H9 (cell line): ENCODE data around the gene KLK6. TPM values are rescaled to one million over a fixed set of nuclear protein-coding genes. Genes with fewer than 3 reads are reported as not detected.

ENCODE experiments used
- DNase-seq: peaks from one replicate; pipeline ENCODE4 v3.0.0-alpha.2; 2017
- H2AFZ ChIP-seq: one replicate; pipeline ENCODE4 v1.6.1; 2013; ENCODE audit warnings: mild to moderate bottlenecking, low read length, control low read depth, moderate library complexity
- H2AK5ac ChIP-seq: 2 replicates; pipeline ENCODE4 v1.6.1; 2013; ENCODE audit warnings: low read length, control low read depth, mixed read lengths; ENCODE audit not compliant: insufficient read length
- H2BK120ac ChIP-seq: one replicate; pipeline ENCODE4 v1.6.1; 2013; ENCODE audit warnings: low read depth, mild to moderate bottlenecking, low read length, control low read depth, inconsistent platforms; ENCODE audit not compliant: poor library complexity, severe bottlenecking
- H2BK12ac ChIP-seq: 2 replicates; pipeline ENCODE4 v1.6.1; 2013; ENCODE audit warnings: low read length, control low read depth, mixed read lengths, low read depth; ENCODE audit not compliant: insufficient read length
- H2BK15ac ChIP-seq: 2 replicates; pipeline ENCODE4 v1.6.1; 2013; ENCODE audit warnings: low read depth, low read length, control low read depth
- H2BK20ac ChIP-seq: one replicate; pipeline ENCODE4 v1.6.1; 2013; ENCODE audit warnings: low read depth, mild to moderate bottlenecking, low read length, control low read depth, inconsistent platforms; ENCODE audit not compliant: poor library complexity, severe bottlenecking
- H2BK5ac ChIP-seq: 2 replicates; pipeline ENCODE4 v1.6.1; 2013; ENCODE audit warnings: low read length, control low read depth, mixed read lengths; ENCODE audit not compliant: insufficient read length
- H3K14ac ChIP-seq: 2 replicates; pipeline ENCODE4 v1.6.1; 2013; ENCODE audit warnings: low read length, control low read depth; ENCODE audit not compliant: insufficient read depth
- H3K18ac ChIP-seq: 2 replicates; pipeline ENCODE4 v1.6.1; 2013; ENCODE audit warnings: low read depth, mild to moderate bottlenecking, mixed read lengths, low read length, control low read depth; ENCODE audit not compliant: insufficient read length
- H3K23ac ChIP-seq: 2 replicates; pipeline ENCODE4 v1.6.1; 2013; ENCODE audit warnings: low read length, control low read depth, mixed read lengths, low read depth; ENCODE audit not compliant: insufficient read length
- H3K23me2 ChIP-seq: 2 replicates; pipeline ENCODE4 v1.6.1; 2013; ENCODE audit warnings: low read depth, mild to moderate bottlenecking, mixed read lengths, low read length, control low read depth; ENCODE audit not compliant: insufficient read length, poor library complexity, severe bottlenecking
- H3K27ac ChIP-seq: 2 replicates; pipeline ENCODE4 v1.5.1; 2013; ENCODE audit warnings: low read length, control low read depth, mixed read lengths, low read depth; ENCODE audit not compliant: insufficient read length
- H3K27me3 ChIP-seq: 2 replicates; pipeline ENCODE4 v1.6.1; 2013; ENCODE audit warnings: low read length, control low read depth, inconsistent platforms; ENCODE audit not compliant: insufficient read depth
- H3K4ac ChIP-seq: 2 replicates; pipeline ENCODE4 v1.6.1; 2013; ENCODE audit warnings: low read depth, mild to moderate bottlenecking, control low read depth, inconsistent platforms, low read length, moderate library complexity
- H3K4me1 ChIP-seq: 2 replicates; pipeline ENCODE4 v1.6.1; 2013; ENCODE audit warnings: low read length, control low read depth, inconsistent platforms; ENCODE audit not compliant: insufficient read depth
- H3K4me2 ChIP-seq: 2 replicates; pipeline ENCODE4 v1.6.1; 2013; ENCODE audit warnings: low read length, control low read depth, mixed read lengths; ENCODE audit not compliant: insufficient read length, insufficient read depth
- H3K56ac ChIP-seq: 2 replicates; pipeline ENCODE4 v1.6.1; 2013; ENCODE audit warnings: low read depth, mild to moderate bottlenecking, mixed read lengths, low read length, control low read depth; ENCODE audit not compliant: insufficient read length
- H3K79me1 ChIP-seq: 2 replicates; pipeline ENCODE4 v1.6.1; 2013; ENCODE audit warnings: low read depth, mild to moderate bottlenecking, moderate library complexity, low read length, control low read depth, inconsistent platforms; ENCODE audit not compliant: insufficient read depth, poor library complexity, severe bottlenecking
- H3K79me2 ChIP-seq: 2 replicates; pipeline ENCODE4 v1.6.1; 2013; ENCODE audit warnings: low read length, control low read depth, inconsistent platforms; ENCODE audit not compliant: insufficient read depth
- H3K9ac ChIP-seq: 2 replicates; pipeline ENCODE4 v1.6.1; 2013; ENCODE audit warnings: low read length, control low read depth, mixed read lengths; ENCODE audit not compliant: insufficient read length; ENCODE audit errors: extremely low read depth
- H3K9me3 ChIP-seq: one replicate; pipeline ENCODE4 v1.6.1; 2013; ENCODE audit warnings: low read depth, low read length, inconsistent platforms; ENCODE audit not compliant: control insufficient read depth
- H3T11ph ChIP-seq: one replicate; pipeline ENCODE4 v1.6.1; 2013; ENCODE audit warnings: mild to moderate bottlenecking, low read length, control low read depth, inconsistent platforms
- H4K20me1 ChIP-seq: one replicate; pipeline ENCODE4 v1.6.1; 2013; ENCODE audit not compliant: control insufficient read depth, insufficient read length, insufficient read depth
- H4K5ac ChIP-seq: 2 replicates; pipeline ENCODE4 v1.6.1; 2013; ENCODE audit warnings: low read depth, mild to moderate bottlenecking, mixed read lengths, low read length, control low read depth; ENCODE audit not compliant: insufficient read length
- H4K8ac ChIP-seq: replicated peaks from 2 replicates; pipeline ENCODE4 v1.6.1; 2013; ENCODE audit warnings: low read length, control low read depth, mixed read lengths, low read depth; ENCODE audit not compliant: insufficient read length
- H4K91ac ChIP-seq: 2 replicates; pipeline ENCODE4 v1.6.1; 2013; ENCODE audit warnings: low read depth, mild to moderate bottlenecking, moderate library complexity, mixed read lengths, low read length, control low read depth; ENCODE audit not compliant: insufficient read length
- H3K27ac Mint-ChIP-seq, 3 experiments: 2 replicates in 2 of 3; 3 replicates in 1 of 3; pipeline ENCODE4 v1.8.0; 2020 to 2021; ENCODE audit warnings: mixed read lengths in 3 of 3, mild to moderate bottlenecking in 1 of 3, moderate library complexity in 1 of 3
- H3K27me3 Mint-ChIP-seq: 2 replicates; pipeline ENCODE4 v1.8.0; 2021; ENCODE audit warnings: low read depth, mild to moderate bottlenecking, moderate library complexity, mixed read lengths
- H3K36me3 Mint-ChIP-seq, 3 experiments: 2 replicates in 2 of 3; 3 replicates in 1 of 3; pipeline ENCODE4 v1.8.0; 2020 to 2021; ENCODE audit warnings: low read depth in 3 of 3, mixed read lengths in 3 of 3; ENCODE audit not compliant: insufficient read depth in 1 of 3
- H3K4me1 Mint-ChIP-seq, 2 experiments: 2 replicates each; pipeline ENCODE4 v1.8.0; 2020; ENCODE audit warnings: mixed read lengths in 2 of 2
- H3K4me3 Mint-ChIP-seq, 2 experiments: 2 replicates in 1 of 2; 3 replicates in 1 of 2; pipeline ENCODE4 v1.8.0; 2020 to 2021; ENCODE audit warnings: mild to moderate bottlenecking in 2 of 2, mixed read lengths in 2 of 2, moderate library complexity in 1 of 2
- H3K9me3 Mint-ChIP-seq, 2 experiments: 2 replicates in 1 of 2; 3 replicates in 1 of 2; pipeline ENCODE4 v1.8.0; 2020; ENCODE audit warnings: mild to moderate bottlenecking in 2 of 2, mixed read lengths in 2 of 2, moderate library complexity in 1 of 2
- CTCF ChIP-seq: fragments of 200-600 bp; sonication (generic); conservative IDR thresholded peaks from 3 replicates; pipeline ENCODE4 v1.8.0; 2021; ENCODE audit warnings: antibody characterized with exemption, mild to moderate bottlenecking
- WGBS: extraction: QIAGEN DNeasy Blood & Tissue Kit; methylation state at CpG from one replicate; pipeline ENCODE4 v1.1.7; 2013; ENCODE audit warnings: missing lambda C conversion rate, low lambda C conversion rate, mixed read lengths; ENCODE audit not compliant: insufficient read length; ENCODE audit errors: extremely low coverage; 5-methylcytosine and 5-hydroxymethylcytosine counted together
- total RNA-seq: library from RNA; stranded (reverse); gene quantifications from 2 replicates; pipeline ENCODE4 v1.2.1, GENCODE V29; 2021

KLK6 gene
- total RNA-seq, 1 experiment from 2014 or later: 2.6 TPM

GRCh38 chr19:51007488-51007887 is 38.1 kb upstream of the KLK6 start:
- peaks cover 51% of the 10 kb centered on the region for H3K27me3 Mint-ChIP-seq
- no peaks in the 10 kb centered on the region for H3K79me1 ChIP-seq

More at GRCh38 chr19:51007488-51007887, 38.1 kb upstream of the KLK6 start:
- Histone ChIP-seq H2BK120ac (no peak overlapping the region), H3K9me3 (no peaks in the 10 kb centered on the region), H4K8ac (no peak overlapping the region), H2BK12ac (no peak overlapping the region), H3K14ac (no peak overlapping the region), H4K5ac (no peak overlapping the region), H3K18ac (no peak overlapping the region), H2BK20ac (no peak overlapping the region), H3K27ac (no peak overlapping the region), H2AFZ (no peak overlapping the region), H3T11ph (no peak overlapping the region), H3K4me1 (no peaks in the 10 kb centered on the region), H2BK15ac (no peak overlapping the region), H3K9ac (no peak overlapping the region), H3K27me3 (no peaks in the 10 kb centered on the region), H3K23me2 (peaks cover 3% of the 10 kb centered on the region), H3K4ac (no peak overlapping the region), H3K4me2 (no peak overlapping the region), H2BK5ac (no peak overlapping the region), H4K20me1 (no peaks in the 10 kb centered on the region), H3K79me2 (no peaks in the 10 kb centered on the region), H2AK5ac (no peak overlapping the region), H3K56ac (no peak overlapping the region), H3K23ac (no peak overlapping the region), H4K91ac (no peak overlapping the region)
- Mint-ChIP-seq H3K4me1 (peaks cover 5 to 10% of the 10 kb centered on the region in 2 experiments), H3K36me3 (no peaks in the 10 kb centered on the region), H3K9me3 (no peaks in the 10 kb centered on the region), H3K27ac (no peak overlapping the region), H3K4me3 (no peak overlapping the region)
- DNase-seq: no peak
- TF ChIP-seq CTCF: no peak
- WGBS: no CpG with 5 or more reads among the region's 3 CpGs
